PC-3 (cell line): ENCODE results near the gene MICB.

ENCODE experiments used
- CTCF ChIP-seq: fragments of 300-600 bp; sonication (generic); conservative IDR thresholded peaks from 2 replicates; pipeline ENCODE4 v1.5.1; 2017; ENCODE audit warnings: antibody characterized with exemption, low read depth, mild to moderate bottlenecking, low read length
- EZH2 ChIP-seq: fragments of 300-600 bp; sonication (generic); IDR thresholded peaks from one replicate; pipeline ENCODE4 v1.6.1; 2017; ENCODE audit warnings: antibody characterized with exemption, mild to moderate bottlenecking, low read length; ENCODE audit not compliant: unreplicated experiment

DNA sequence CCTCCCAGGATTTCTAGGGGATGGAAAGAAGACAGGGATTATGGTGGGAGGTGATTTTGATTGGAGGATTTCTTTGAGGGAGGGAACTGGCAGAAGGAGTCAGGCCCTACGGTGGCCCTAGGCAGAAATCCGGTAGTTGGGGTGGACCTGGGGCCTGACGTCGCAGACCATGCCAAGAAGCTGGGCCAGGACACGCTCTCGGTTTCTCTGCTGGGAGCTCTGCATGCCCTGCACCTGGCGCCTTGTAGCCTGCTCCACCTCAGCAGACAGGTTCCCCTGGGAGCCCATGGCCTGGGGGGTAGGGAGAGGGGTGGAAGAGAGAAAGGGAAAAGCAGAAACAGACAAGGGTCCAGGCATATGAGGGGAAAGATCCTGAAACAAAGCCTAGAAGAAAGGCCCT, 47.3 kb downstream of the MICB start:
- no peak for TF ChIP-seq CTCF
- no peak for TF ChIP-seq EZH2
